Activated CD4-positive, alpha-beta T cell treated with anti-CD3 and anti-CD28 coated beads, Interleukin-2, amount 50 U/mL, for 4 hours (primary cell): ENCODE results near the gene DDIT4.

Experiments
- DNase-seq, 2 experiments: peaks; one replicate each; pipeline ENCODE4 v3.0.0-alpha.2; 2020

Gene DDIT4

DNA sequence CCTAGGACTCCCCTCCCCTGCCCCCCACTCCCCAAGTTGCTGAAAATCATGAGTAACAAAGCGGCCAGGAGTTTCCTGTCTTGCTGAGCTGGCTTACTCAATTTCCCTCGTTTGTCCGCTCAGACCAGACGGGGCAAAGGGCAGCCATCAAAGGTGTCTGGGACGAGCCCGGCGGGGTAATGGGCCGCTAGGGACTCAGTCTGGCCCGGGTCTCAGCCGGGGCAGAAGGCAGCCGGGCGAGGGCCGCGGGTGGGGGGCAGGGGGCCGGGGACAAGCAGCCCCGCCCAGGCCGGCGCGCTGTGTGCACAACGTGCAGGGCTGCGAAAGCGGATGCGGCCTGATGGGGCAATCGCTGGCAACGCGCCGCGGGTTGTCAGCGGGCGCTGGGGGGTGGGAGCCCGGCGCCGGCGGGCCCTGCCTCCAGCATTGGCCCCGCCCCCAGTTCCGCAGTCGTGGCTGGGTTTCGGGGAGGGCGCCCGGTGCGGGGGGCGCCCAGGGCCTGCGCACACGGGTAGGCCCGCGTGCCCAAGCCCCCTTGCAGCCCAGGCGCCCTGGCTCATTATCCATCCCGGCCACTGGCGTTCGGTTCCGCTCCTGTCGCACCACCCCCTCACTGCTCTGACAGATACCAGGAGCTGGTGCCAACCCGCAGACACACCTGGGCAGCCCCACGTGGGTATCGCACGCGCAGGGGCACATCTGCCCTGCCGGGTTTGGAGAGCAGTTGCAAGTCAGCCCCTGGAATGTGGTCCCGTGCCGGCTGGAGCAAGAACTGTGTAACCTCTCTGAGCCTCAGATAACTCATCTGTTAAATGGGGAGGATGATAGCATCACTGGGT lies 45.9 kb downstream of the DDIT4 start:
- peak; percentile 81 to 82 for DNase-seq

DNA sequence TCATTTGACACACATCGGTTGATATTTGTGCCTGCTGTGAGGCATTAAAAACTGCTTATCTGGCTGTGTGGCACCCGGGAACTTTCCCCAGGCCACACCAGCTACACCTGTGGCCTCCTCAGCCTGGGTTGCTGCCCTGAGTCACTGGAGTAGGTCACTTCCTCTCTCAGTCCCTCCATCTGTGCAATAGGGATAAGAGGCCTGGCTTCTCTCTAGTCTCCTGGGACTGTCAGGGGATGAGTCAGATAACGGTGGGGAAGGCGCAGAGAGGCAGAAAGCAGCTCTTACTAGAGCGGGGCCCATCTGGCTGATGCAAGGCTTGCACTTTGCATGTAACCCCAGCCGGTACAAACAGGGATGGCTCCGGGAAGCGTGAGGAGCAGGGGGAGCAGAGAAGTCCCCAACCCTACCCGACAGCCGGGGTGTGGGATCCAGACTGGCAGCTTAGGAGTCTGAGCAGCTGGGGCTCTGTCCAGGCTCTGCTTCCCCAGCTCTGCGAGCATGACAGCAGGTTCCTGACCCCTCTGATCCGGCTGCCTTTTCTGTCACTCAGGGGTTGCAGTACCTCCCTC lies 47.0 kb downstream of the DDIT4 start:
- peak; percentile 56 to 62 for DNase-seq

DNA sequence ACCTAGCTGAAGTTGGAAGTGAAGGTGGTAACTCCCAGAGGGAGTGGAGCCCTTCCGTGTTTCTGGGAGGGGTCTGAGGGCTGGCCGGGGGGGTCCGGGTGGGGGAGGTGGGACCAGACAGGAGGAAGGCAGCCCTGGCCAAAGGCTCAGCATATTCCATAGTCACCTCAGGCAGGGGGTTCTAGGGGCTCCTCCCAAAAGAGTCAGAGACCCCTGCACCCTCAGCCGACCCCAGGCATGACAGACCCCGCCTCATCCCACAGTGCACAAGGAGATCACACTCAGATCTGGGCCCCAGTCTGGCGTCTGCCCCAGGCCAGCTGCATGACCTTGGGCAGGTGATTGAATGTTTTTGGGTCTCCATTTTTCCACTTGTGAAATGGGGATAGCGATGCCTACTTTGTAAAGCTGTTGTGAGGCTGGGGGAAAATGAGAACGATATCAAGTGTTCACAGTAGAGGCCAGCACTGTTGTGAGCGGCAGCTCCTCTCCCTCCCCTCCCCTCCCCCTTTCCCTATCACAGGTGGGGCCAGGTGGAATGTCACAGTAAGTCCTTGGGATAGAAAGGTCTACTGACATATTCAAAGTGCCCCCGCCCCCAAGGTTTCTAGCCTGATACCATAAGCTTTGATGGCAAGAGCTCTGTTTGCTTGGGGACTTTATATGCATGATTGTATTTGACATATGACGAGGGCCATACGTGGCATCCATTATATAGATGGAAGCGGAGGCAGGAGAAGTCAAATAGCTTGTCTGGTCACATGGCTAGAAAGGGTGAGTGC lies 47.7 kb downstream of the DDIT4 start:
- no peak for DNase-seq

GRCh38 chr10:72322030-72322279 lies 48.2 kb downstream of the DDIT4 start:
- no peak for DNase-seq

DNA sequence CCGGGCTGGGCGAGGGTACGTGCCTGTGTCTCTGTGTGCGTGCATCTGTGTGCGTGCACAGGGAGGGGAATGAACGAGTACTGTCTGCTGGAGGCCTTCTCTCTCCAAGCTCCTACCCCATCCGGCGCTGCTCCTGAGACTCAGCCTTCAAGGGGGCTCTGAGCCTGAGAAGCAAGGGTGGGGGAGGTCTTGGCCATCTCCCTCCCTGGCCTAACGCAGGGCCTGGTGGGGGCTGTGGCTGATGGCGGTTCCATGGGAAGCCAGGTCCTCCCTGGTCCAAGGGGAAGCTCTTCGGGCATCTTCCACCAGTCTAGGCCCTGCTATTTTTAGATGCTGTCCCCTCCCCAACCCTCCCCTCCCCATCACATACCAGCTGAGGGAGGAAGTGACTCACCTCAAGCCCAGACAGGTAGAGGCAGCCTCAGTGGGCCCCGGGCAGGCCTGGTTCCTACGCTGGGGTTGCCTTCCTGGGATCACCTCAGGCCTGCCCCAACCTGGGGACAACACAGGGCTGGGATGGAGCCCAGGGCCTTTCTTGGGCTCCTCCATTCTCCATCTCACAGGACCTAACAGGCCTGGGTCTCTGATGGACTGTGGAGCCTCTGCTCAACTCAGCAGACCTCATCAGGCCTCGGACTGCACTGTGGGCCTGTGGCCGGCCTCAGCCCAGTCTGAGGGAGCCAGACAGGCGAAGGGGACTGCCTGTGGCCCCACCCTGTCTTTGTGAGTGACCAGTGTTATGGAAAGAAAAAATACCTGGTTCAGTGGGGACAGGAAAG lies 48.7 kb downstream of the DDIT4 start:
- peak; percentile 64 to 68 for DNase-seq

- DNase-seq = no peak
Observed at GRCh38 chr10:72323108-72323749, 49.5 kb downstream of the DDIT4 start.

DNA sequence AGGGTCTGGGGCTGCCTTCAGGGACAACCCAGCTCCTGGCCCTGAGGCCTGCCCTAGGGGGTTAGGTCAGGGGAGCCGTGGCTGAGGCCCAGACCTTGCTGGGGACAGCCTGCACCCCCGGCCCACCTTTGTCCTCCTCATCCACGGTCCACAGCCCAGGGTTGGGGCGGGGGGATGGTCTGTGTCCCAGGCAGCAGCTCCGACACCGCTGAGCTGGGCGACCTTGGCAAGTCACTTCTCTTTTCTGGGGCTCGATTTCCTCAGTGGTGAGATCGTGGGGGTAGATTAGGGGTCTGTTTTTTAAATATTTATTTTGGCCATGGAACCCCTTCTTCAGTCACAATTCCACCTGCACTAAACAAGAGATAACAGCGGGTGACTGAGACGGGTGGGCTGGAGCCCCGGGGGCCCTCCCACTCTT lies 50.1 kb downstream of the DDIT4 start:
- no peak for DNase-seq
